HG03103 (cell line): ENCODE measurements around the gene CFP.
"Not testable (repeated sequence)": the region's sequence is repeated elsewhere in the genome, so short reads cannot be mapped to it uniquely, and the experiment has no call there.

ENCODE experiments used
- ATAC-seq: cut with Tn5 transposase; IDR thresholded peaks from one replicate; pipeline ENCODE4 v1.9.1; 2021; ENCODE audit warnings: low read depth; ENCODE audit not compliant: unreplicated experiment

CFP gene

DNA sequence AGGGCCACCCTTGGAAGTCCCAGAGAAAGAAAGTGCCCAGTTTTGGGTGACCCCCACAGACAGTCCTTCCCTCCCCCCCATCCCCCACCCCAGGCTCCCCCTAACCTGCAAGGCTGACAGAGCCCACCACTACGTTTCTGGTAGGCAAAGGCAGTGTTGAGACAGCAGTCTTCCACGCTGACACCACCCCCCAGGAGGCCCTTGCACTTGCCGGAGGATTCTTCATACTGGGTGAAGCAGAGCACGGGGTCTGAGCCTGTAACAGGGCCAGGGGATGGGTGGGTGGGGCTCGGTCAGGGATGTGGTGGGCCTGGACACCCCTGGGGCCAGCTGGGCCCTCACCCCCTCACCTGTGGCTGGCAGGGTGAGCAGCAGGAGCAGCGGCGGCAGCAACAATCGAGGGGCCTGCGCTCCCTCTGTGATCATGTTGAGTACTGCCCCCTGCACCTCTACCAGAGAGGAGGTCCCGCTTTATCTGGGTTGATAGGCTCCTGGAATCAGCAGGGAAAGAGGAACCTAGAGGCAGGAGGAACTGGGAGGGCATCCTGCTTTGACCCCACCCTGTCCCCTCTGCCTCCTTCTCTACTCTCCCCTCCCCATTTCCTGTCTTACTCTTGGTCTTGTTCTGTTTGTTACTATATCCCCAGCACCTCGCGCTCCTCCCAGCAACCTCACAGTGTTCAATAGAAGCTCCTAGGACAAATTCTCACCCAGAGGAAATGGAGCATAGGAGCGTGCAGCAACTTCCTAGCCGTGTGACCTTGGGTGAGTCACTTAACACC is at the start of gene CFP:
Gene CFP (minus strand): TSS at position 512 of the 782 bp plus-strand sequence. CDS start 86 bp downstream, at position 426.
- ATAC-seq, result no peak

DNA sequence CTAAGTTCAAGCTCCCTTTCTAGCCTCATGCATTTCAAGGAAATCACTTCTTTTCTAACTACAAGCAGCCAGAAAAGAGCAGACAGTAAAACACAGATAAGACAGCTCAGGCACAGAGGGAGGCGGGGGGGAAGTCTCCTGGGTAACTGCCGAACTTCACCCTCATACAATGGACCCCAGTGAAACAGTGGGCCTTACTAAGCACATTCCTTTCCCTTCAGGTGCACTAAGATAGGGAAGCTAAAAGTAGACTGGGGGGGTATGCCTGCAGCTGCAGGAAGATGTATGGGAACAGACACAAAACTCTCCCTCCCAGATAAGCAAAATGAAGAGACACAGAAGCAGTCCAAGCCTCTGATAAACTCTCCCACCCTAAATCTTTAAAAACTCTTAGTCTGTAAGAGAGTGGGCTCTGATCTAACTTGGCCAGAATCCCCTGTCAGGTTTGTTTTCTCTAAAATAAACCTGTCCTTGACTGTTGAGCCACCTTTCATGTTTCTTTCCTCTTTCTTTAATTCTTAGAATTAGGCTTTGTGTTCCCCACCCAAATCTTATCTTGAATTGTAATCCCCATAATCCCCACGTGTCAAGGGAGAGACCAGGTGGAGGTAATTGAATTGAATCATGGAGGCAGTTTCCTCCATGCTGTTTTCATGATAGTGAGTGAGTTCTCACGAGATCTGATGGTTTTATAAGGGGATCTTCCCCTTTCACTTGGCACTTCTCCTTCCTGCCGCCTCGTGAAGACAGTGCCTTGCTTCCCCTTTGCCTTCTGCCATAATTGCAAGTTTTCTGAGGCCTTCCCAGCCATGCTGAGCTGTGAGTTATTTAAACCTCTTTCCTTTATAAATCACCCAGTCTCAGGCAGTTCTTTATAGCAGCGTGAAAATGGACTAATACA is 46.5 kb upstream of the CFP start:
- not testable (repeated sequence) for ATAC-seq

DNA sequence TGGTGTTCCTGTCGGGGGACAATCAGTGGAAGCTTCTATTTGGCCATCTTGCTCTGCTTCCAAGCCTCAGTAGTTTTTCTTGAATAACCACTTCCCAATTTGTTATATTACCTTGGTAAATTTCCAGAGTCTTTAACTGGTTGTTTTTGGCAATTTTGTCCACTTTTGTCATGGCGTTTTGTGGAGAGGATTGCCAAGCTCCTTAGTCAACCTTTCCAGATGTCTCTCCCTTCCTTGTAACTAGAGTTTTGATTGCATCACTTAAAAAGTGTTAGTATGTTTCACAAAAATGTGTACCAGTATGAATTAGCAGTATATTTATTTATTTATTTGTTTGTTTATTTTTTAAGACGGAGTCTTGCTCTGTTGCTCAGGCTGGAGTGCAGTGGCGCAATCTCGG is 45.0 kb upstream of the CFP start:
- ATAC-seq, result no peak

DNA sequence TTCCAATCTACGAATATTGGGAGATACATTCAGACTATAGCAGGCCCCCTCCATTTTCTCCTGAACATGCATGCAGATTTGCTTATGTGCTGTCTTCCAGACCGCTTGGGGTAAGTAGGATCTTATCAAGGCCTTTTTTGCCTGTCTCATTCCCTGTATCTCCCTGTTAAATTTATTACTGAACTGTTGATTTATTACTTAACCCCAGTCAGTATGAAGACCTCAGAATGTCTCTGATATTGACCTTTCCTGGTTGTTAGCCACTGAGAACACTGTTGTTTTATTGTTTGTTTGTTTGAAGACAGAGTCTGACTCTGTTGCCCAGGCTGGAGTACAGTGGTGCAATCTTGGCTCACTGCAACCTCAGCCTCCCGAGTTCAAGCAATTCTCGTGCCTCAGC is 36.1 kb upstream of the CFP start:
- ATAC-seq, result not testable (repeated sequence)

DNA sequence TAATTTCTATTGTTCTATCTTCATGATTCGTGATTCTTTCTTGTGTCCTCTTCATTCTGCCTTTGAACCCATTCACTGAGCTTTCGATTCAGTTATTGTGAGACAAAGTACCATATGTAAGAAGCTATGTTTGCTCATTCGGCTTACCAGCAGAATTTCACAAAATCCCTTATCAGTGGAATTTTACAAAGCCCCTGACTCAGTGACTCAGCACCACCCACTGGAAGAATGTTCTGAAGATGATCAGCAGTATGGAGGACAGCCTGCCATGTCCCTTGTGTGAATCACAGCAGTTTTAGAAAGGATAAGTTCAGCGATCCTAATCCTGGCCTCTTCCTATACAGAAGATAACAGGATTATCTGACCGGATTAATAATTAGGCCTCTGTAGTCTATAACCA is 35.0 kb upstream of the CFP start:
- no peak for ATAC-seq

DNA sequence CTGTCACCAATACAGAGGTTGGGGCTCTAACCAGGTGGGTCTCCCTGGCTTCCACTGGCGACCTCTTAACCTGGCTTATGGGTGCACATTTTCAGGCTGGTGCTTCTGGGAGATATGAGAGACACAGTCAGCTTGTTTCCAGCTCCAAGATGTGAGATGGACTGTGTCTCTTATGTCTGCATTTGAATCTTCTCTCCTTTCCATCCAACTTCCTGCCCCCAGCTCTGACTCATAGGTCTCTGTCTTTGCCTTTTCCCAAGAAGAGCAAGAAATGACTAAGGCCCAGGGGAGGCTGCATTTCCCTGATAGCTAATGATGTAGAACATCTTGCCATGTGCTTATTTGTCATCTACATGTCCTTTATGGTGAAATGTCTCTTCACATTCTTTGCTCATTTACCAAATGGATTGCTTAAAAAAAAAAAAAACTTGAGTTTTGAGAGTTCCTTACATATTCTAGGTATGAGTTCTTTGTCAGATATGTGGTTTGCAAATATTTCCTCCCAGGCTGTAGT is 32.5 kb upstream of the CFP start:
- no peak for ATAC-seq

DNA sequence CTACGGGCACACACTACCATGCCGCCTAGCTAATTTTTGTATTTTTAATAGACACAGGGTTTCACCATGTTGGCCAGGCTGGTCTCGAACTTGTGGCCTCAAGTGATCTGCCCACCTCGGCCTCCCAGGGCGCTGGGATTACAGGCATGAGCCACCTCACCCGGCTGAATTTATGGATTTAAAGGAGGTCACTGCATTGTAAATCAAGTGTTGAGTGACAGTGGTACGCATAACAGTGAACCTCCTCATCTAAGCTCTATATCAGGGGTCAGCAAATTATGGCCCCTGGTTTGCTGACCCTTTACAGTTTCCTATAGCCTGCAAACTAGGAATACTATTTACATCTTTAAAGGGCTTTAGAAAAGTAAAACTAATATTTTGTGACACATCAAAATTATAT is 31.8 kb upstream of the CFP start:
- ATAC-seq, result no peak

DNA sequence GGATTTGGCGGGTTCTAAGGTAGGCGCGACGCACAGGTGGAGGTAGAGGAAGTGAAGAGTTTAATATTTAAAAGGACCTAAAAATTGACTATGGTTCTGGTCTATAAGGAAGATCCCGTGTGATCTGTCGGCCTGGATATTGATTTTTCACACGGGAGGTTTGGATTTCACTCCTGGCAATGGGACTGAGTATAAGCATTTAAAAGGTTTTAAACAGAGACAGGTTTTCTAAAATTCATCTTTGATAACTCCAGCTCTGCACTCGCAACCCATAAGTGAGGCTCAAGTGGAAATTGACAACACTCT is 29.6 kb upstream of the CFP start:
- ATAC-seq, result no peak

DNA sequence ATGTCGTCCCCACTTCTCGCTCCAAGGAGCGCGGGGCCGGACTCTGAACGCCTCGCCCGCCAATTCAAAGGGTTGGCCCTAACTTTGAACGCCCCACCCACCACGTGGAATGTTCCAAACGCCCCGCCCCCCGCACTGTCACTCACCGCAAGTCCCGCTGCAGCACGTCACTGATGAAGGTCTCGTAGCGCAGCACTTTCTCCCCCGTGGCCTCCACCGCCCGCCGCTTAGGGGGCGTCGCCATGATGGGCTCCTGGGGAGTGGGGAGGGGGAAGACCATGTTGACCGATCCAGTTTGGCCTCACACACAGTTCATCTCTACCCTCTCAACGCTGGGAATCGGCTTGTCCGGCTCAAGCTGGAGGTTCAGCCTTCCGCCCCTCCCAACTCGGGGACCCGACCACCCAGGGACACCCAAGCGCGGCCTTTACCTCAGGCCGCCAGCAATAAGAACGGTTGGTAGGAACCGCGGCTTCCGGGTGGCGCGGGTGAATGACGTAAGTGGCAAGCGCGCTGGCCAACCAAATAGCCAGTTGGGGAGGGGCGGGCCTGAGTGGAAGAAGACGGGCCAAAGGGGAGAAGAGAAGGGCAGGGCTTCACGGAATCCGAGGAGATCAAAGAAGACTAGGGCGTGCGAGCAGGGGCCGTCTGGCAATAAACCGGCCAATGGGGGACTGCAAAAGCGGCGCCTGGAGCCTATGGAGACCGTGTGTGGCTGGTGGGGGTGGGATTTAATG is 29.1 kb upstream of the CFP start, which contains the start of gene UXT:
Gene UXT (minus strand): TSS at position 497 of the 737 bp plus-strand sequence. CDS start 253 bp downstream, at position 244.
- ATAC-seq, result peak; percentile 73

DNA sequence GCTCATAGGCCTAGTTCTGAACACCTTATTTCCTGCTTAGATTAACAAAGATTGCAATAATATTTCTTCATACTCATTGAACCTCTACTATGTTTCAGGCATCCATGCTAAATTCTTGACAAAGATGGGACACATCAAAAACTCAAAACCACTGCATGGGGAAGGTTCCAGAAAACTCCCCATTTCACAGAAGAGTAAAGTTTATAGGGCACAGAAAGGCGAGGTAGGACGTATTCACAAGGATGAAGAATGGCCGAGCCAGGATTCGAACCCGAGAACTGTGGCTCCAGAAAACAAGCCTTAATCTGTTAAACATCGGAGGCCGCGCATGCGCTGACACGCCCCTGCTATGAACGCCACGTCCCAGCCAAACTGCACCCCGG is 28.6 kb upstream of the CFP start:
- no peak for ATAC-seq

DNA sequence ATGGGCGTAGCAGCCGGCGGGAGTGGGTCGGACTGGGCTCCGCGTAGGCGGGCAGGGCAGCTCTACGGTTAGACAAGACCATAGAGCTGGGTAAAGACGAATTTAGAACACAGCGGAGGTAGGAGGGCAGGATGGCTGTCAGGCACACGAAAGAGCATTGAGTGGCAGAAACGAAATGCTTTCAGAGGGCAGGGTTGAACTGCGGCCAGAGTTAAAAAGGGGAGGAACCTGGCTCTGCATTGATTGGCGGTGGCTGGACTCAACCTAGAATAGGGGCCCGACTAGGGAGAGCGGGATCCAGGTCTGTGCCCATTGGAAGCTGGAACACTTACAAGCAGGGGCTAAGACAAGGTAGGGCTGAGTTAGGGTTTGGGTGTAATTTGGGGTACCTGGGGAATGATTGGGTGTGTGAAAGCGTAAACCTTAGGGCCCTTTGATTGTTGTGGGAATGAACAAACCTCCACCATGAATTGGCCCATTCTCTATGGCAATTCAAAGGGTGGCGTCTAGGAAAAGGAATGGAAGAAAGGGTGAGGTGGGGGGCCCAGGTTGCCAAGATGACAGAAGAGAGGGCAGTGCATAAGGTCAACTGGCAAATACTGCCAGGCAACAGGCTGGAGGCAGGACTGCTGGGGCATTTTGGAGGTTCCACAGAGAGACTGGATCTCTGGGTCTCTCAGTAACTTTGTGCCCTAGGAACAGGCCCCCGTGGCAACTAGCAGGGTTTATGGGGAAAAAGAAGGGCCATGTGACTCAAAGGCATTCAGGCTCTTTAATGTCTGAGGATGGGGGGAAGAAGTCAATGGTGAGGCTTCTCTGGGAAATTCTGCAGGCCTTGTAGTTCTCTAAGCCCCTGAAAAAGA is 21.5 kb upstream of the CFP start:
- ATAC-seq, result no peak

DNA sequence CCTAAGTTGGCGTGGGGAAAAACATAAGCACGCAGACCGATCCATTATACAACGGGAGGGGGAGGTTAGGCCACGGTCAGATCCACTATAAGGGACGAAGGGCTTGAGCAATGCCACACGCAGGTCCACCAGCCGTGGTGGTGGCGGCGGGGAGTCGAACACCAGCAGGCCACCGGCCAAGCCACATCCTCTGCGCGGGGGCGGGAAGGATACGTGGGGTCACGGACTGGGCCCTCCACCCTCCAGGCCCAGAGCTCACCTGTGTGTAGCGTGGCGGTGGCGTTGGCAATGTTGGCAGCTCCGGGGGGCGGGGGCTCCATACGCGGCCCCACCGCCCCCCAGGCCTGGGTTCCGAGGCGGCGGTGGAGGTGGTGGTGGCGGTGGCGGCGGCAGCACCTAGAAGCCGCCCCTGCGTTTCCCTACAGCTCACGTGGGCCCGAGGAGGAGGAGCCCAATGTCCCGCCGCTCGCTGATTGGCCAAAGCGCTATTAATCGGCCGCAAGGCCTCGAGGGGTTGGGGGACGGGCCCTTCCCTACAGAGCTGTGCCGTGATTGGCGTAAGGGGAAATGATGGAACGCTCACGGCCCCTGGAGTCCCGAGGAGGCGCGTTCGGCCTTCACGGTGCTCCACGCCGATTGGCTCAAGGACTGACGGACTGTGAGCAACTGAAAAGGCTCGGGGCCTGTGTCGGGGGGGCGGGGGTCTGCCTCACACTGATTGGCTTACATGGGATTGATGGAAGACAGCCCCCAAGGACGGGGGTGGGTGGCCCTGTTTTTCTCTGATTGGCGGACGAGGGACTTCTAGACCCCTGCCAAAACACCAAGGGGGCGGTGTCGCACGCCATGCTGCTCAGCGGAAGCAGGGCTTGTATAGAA is 20.7 kb upstream of the CFP start, which contains the start of gene ELK1:
Gene ELK1 (minus strand): TSS at position 400 of the 879 bp plus-strand sequence. CDS start 9,122 bp downstream, outside the sequence.
- peak; percentile 92 for ATAC-seq

DNA sequence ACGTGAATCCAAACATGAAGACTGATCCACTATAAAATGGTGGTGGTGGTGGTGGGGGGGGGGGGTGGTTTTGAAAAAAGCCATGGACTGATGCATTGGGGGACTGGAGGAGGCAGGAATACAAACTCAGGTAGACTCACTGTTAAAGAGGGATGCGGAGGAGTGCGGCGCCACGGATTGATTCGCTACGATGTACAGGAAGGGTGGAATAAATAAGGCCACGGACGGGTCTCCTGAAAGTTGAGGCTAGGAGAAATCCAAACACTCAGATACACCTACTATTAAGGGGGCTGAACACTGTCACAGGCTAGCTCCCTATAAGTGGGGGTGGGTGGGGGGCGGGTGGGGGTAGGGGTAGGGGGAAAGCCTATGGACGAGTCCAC is 20.0 kb upstream of the CFP start:
- ATAC-seq, result no peak

DNA sequence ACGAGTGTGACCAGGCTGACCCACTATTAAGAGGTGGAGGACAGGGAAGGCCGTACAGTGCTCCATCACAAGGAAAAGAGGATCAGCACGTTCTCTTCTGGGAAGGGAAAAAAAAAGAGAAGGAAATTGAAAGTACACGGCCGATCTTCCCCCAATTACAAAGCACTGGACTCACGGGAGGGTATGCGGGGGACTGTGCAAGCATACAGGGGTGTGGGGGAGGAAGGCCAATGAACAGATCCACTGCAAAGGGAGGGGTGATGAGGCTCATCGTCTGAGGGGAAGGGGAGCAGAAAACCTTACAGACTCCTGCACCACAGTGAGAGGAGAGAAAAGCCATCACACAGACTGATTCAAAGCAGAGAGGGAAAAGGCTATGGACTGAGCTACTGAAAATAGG is 19.5 kb upstream of the CFP start:
- ATAC-seq, result no peak

DNA sequence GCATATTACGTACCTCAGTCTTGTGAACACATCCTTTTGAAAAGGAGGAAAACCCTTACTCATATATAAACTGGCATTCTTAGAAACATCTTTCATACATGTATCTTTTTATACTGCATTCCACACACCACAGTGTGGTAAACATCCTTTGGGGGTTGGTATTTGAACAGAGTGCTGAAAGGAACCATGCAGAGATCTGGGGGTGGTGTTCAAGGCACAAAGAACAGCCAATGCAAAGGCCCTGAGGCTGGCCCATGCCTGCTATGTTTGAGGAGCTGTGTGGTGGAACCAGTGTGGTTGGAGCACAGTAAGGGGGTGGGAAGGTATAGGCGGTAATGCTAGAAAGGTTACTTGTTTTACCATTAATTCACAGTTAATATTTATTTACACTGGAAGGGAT is 18.6 kb upstream of the CFP start:
- no peak for ATAC-seq

DNA sequence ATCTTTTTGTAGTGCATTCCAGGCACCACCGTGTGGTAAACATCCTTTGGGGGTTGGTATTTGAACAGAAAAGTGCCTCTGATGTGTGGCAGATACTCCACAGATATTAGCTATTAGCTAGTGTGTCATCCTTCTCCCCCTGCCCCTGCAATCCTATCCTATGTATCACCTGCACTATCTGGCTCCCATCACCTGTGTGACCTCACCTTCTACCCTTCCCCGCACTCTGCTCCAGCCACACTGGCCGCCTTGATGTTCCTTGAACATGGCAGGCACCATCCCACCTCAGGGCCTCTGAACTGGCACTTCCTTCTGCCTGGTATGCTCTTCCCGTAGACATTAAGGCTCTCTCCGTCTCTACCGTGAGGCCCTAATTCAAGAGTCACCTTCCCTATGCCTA is 16.9 kb upstream of the CFP start:
- no peak for ATAC-seq

DNA sequence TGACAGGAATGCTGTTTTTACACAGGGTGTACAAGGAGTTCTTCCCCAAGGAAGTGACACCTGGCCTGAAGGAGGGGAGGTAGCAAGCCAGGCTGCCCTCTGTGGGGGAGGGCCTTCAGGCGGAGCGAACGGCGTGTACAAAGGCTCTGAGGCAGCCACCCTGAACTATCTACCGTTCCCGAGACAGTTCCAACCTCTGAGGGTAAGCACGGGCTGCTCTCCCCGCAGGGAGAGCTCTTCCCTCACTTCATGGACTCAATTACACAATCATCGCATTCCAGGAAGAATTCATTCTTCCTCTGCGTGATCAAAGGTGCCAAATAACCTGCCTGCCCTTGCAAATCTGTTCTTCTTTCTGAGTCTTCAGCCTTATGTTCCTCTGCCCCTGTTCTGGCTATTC is 15.8 kb upstream of the CFP start:
- ATAC-seq, result no peak

DNA sequence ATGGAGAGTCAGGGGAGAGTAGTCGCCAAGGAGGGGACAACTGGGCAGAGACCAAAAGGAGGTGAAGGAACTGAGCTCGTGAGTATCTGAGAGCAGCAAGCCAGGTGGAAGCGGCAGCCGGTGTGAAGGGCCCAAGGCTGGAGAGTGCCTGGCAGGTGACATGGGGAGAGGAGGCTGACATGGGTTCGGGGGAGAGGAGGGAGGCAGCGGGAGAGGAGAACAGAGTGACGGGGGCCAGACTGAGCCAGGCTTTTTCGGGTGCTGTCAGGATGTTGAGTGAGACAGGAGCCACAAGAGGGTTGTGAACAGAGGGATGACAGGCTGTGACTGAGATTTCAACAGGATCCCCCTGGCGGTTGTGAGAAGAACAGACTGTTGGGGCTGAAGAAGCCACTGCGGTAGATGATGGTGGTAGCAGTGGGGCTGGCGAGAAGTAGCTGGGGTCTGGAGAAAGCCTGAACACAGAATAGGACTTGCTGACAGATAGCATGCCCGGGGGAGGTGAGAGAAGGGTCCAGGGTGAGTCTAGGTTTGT is 14.9 kb upstream of the CFP start:
- ATAC-seq, result no peak

DNA sequence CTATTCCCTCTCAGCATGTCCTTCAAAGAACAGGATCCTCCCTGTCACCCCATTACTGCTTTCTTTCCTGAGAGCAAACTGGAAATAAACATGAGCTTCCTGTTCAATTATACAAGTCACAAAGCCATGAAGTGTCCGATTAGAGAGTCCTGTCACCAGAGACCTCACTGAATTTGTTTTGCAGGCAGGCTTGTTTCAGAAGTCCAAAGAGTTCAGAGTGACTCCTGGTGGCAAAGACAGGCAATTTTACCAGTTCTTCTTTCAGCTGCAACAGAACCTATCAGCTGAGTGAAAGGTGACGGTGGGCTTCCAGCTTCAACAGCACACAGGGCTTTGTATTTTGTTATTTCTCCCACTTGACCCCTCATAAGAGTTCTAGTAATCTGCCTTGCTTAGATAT is 14.2 kb upstream of the CFP start:
- ATAC-seq, result no peak
